Neural cell (in vitro differentiated cells): ENCODE measurements around the gene TMCC1. TPM values are rescaled to one million over a fixed set of nuclear protein-coding genes. Genes with fewer than 3 reads are reported as not detected.

Experiments
- H2AFZ ChIP-seq: fragments of 200-600, 300-800 bp; sonication (generic), shearing (Covaris generic); 2 replicates; pipeline ENCODE4 v1.6.0; 2014; ENCODE audit warnings: low read depth, mild to moderate bottlenecking, antibody characterized with exemption, low read length, moderate library complexity
- H3F3A ChIP-seq: fragments of 200-600 bp; shearing (Covaris generic); 2 replicates; pipeline ENCODE4 v1.6.1; 2016; ENCODE audit warnings: mild to moderate bottlenecking, moderate library complexity, mixed read lengths, antibody characterized with exemption, low read length; ENCODE audit not compliant: insufficient read depth, poor library complexity, severe bottlenecking
- H3K27ac ChIP-seq: fragments of 200-600, 300-800 bp; sonication (generic), shearing (Covaris generic); 2 replicates; pipeline ENCODE4 v1.5.1; 2014; ENCODE audit warnings: mild to moderate bottlenecking, low read length, moderate library complexity
- H3K27me3 ChIP-seq: fragments of 300-800, 200-600 bp; sonication (generic), shearing (Covaris generic); 2 replicates; pipeline ENCODE4 v1.6.0; 2014; ENCODE audit warnings: mild to moderate bottlenecking, low read depth, low read length, moderate library complexity; ENCODE audit not compliant: insufficient read depth
- H3K36me3 ChIP-seq: fragments of 300-800, 200-600 bp; sonication (generic), shearing (Covaris generic); 2 replicates; pipeline ENCODE4 v1.5.1; 2014; ENCODE audit warnings: mild to moderate bottlenecking, antibody characterized with exemption, low read length, moderate library complexity; ENCODE audit not compliant: insufficient read depth
- H3K4me2 ChIP-seq: fragments of 300-800, 200-600 bp; sonication (generic), shearing (Covaris generic); 2 replicates; pipeline ENCODE4 v1.6.0; 2014; ENCODE audit warnings: mild to moderate bottlenecking, low read length
- H3K4me3 ChIP-seq: fragments of 300-800, 200-600 bp; sonication (generic), shearing (Covaris generic); 2 replicates; pipeline ENCODE4 v1.5.1; 2014; ENCODE audit warnings: mild to moderate bottlenecking, low read length, moderate library complexity
- H3K79me2 ChIP-seq: fragments of 200-600 bp; shearing (Covaris generic); replicated peaks from 2 replicates; pipeline ENCODE4 v1.6.0; 2014; ENCODE audit warnings: mild to moderate bottlenecking, low read length, moderate library complexity; ENCODE audit not compliant: insufficient read depth
- H3K9ac ChIP-seq: fragments of 300-800, 200-600 bp; sonication (generic), shearing (Covaris generic); 2 replicates; pipeline ENCODE4 v1.6.1; 2016; ENCODE audit warnings: mild to moderate bottlenecking, low read length, mixed read lengths
- H3K9me2 ChIP-seq: fragments of 200-600 bp; shearing (Covaris generic); 2 replicates; pipeline ENCODE4 v1.6.1; 2016; ENCODE audit warnings: mild to moderate bottlenecking, low read length, mixed read lengths; ENCODE audit not compliant: insufficient read depth
- H3K9me3 ChIP-seq: fragments of 200-600, 300-800 bp; sonication (generic), shearing (Covaris generic); 2 replicates; pipeline ENCODE4 v1.6.1; 2016; ENCODE audit warnings: mild to moderate bottlenecking, mixed run types, low read length, moderate library complexity, mixed read lengths
- H4K20me1 ChIP-seq: fragments of 200-600 bp; shearing (Covaris generic); 2 replicates; pipeline ENCODE4 v1.6.1; 2016; ENCODE audit warnings: mild to moderate bottlenecking, mixed run types; ENCODE audit not compliant: insufficient read depth
- EP300 ChIP-seq: fragments of 450-650 bp; conservative IDR thresholded peaks from 2 replicates; pipeline ENCODE4 v1.6.1; 2014; ENCODE audit warnings: antibody characterized with exemption, mild to moderate bottlenecking, moderate library complexity; ENCODE audit not compliant: poor library complexity, severe bottlenecking
- EZH2 ChIP-seq: fragments of 200-600, 300-800 bp; shearing (Covaris generic), sonication (generic); IDR thresholded peaks from 2 replicates; pipeline ENCODE4 v1.6.1; 2014; ENCODE audit warnings: antibody characterized with exemption, low read length, borderline replicate concordance, mild to moderate bottlenecking; ENCODE audit not compliant: insufficient read depth, poor library complexity, severe bottlenecking
- MXI1 ChIP-seq: fragments of 450-650 bp; conservative IDR thresholded peaks from 2 replicates; pipeline ENCODE4 v1.6.1; 2014; ENCODE audit warnings: antibody characterized with exemption, mild to moderate bottlenecking; ENCODE audit not compliant: poor library complexity, severe bottlenecking
- POLR2AphosphoS5 ChIP-seq: IDR thresholded peaks from 2 replicates; pipeline ENCODE4 v1.6.1; 2012
- RAD21 ChIP-seq: fragments of 450-650 bp; conservative IDR thresholded peaks from 2 replicates; pipeline ENCODE4 v1.6.1; 2014; ENCODE audit warnings: antibody characterized with exemption, mild to moderate bottlenecking, moderate library complexity
- REST ChIP-seq: IDR thresholded peaks from 2 replicates; pipeline ENCODE4 v1.6.1; 2012; ENCODE audit warnings: borderline replicate concordance
- SMC3 ChIP-seq: fragments of 450-650 bp; conservative IDR thresholded peaks from 2 replicates; pipeline ENCODE4 v1.6.1; 2014; ENCODE audit warnings: antibody characterized with exemption, mild to moderate bottlenecking, moderate library complexity; ENCODE audit not compliant: poor library complexity
- TAF1 ChIP-seq: IDR thresholded peaks from 2 replicates; pipeline ENCODE4 v1.6.1; 2012; ENCODE audit warnings: low read depth
- polyA plus RNA-seq: library from polyadenylated mRNA; depleted of rRNA; stranded (reverse); fragments of >200 nt; gene quantifications from 2 replicates; pipeline ENCODE4 v1.2.3, GENCODE V29; 2014
- TF ChIP-seq, protein P1 (sequence below): fragments of 450-650 bp; IDR thresholded peaks from 2 replicates; pipeline ENCODE4 v1.5.1; 2014; ENCODE audit warnings: antibody characterized with exemption, mild to moderate bottlenecking, moderate library complexity; ENCODE audit not compliant: poor library complexity, severe bottlenecking

The TMCC1 gene
- polyA plus RNA-seq, 1 donor from 2014 or later: 25.0 TPM

- Histone ChIP-seq H3K27me3 (no peaks in the 10 kb centered on the region), H3K9me3 (no peaks in the 10 kb centered on the region), H3K27ac (no peak overlapping the region), H2AFZ (no peak overlapping the region), H3K79me2 (peaks cover 8% of the 10 kb centered on the region), H3F3A (no peaks in the 10 kb centered on the region), H3K9ac (no peak overlapping the region), H3K36me3 (no peaks in the 10 kb centered on the region), H4K20me1 (no peaks in the 10 kb centered on the region), H3K4me3 (no peak overlapping the region), H3K9me2 (no peaks in the 10 kb centered on the region), H3K4me2 (no peak overlapping the region)
- TF ChIP-seq SMC3 (no peak), REST (no peak), MXI1 (no peak), TAF1 (no peak), POLR2AphosphoS5 (no peak), EZH2 (no peak), EP300 (no peak), RAD21 (no peak)
- TF ChIP-seq, protein P1, sequence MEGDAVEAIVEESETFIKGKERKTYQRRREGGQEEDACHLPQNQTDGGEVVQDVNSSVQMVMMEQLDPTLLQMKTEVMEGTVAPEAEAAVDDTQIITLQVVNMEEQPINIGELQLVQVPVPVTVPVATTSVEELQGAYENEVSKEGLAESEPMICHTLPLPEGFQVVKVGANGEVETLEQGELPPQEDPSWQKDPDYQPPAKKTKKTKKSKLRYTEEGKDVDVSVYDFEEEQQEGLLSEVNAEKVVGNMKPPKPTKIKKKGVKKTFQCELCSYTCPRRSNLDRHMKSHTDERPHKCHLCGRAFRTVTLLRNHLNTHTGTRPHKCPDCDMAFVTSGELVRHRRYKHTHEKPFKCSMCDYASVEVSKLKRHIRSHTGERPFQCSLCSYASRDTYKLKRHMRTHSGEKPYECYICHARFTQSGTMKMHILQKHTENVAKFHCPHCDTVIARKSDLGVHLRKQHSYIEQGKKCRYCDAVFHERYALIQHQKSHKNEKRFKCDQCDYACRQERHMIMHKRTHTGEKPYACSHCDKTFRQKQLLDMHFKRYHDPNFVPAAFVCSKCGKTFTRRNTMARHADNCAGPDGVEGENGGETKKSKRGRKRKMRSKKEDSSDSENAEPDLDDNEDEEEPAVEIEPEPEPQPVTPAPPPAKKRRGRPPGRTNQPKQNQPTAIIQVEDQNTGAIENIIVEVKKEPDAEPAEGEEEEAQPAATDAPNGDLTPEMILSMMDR: no peak
Measured at GRCh38 chr3:129695230-129695629, 198.3 kb downstream of the TMCC1 start.

DNA sequence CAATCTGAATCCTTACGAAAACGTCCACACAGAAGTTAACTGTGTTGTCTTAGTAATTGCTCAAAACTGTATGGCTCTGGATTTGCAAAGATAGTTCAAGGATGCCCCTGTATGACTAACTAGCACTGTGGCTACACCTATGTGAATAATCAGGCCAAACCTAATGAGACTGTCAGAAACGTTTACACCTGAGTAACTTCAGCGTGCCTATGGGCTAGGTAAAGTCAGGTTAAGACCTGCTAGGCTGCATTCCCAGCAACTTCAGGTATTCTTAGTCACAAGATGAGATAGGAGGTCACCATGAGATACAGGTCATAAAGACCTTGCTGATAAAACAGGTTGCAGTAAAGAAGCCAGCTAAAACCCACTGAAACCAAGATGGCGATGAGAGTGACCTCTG is 199.3 kb downstream of the TMCC1 start:
- Histone ChIP-seq H3K27me3 (no peaks in the 10 kb centered on the region), H3K79me2 (peaks cover 11% of the 10 kb centered on the region), H3K27ac (no peak overlapping the region), H4K20me1 (no peaks in the 10 kb centered on the region), H3K36me3 (no peaks in the 10 kb centered on the region), H3K9me2 (no peaks in the 10 kb centered on the region), H3K4me3 (no peak overlapping the region), H3F3A (no peaks in the 10 kb centered on the region), H3K9ac (no peak overlapping the region), H3K9me3 (no peaks in the 10 kb centered on the region), H2AFZ (no peak overlapping the region), H3K4me2 (no peak overlapping the region)
- TF ChIP-seq EP300 (no peak), POLR2AphosphoS5 (no peak), TAF1 (no peak), RAD21 (no peak)
- TF ChIP-seq, protein P1: no peak
